Measurements from ENCODE around the gene CD47.

CD47 gene

GRCh38 chr3:108011616-108012015 is 79.2 kb downstream of the CD47 start:
- Histone ChIP-seq H3K9me3 (ENCODE audit: insufficient read depth, low read depth, low read length) (no peaks in the 10 kb centered on the region), H3F3A (ENCODE audit: low read depth) (no peaks in the 10 kb centered on the region), H4K20me1 (ENCODE audit: insufficient read depth, low read length, poor library complexity, severe bottlenecking) (no peaks in the 10 kb centered on the region), H3K9me2 (replicated peaks; ENCODE audit: low read depth, low read length) (no peaks in the 10 kb centered on the region), H3K36me3 (ENCODE audit: insufficient read depth, low read length) (no peaks in the 10 kb centered on the region), H3K4me1 (ENCODE audit: insufficient read depth, low read length, poor library complexity, severe bottlenecking) (peaks cover 10% of the 10 kb centered on the region), H2AFZ (ENCODE audit: low read length) (no peak overlapping the region), H3K4me2 (ENCODE audit: low read depth, low read length, poor library complexity, severe bottlenecking) (no peak overlapping the region), H3K27me3 (ENCODE audit: insufficient read depth, low read length, poor library complexity, severe bottlenecking) (no peaks in the 10 kb centered on the region), H3K4me3 (ENCODE audit: low read length, poor library complexity, severe bottlenecking) (no peak overlapping the region), H3K79me2 (ENCODE audit: insufficient read depth, low read length) (no peaks in the 10 kb centered on the region), H3K9ac (ENCODE audit: low read depth, low read length, poor library complexity, severe bottlenecking) (no peak overlapping the region)
- no peak for TF ChIP-seq CTCF (conservative IDR thresholded peaks at IDR 0.05; ENCODE audit: low read length)
- TF ChIP-seq EZH2phosphoT487 (IDR thresholded peaks at IDR 0.05; ENCODE audit: borderline replicate concordance): no peak

- no peaks in the 10 kb centered on the region for H3K27me3 ChIP-seq (ENCODE audit: insufficient read depth, low read length, poor library complexity, severe bottlenecking)
- H3K4me3 ChIP-seq (ENCODE audit: low read length, poor library complexity, severe bottlenecking): no peak overlapping the region
- no peaks in the 10 kb centered on the region for H3K9me3 ChIP-seq (ENCODE audit: insufficient read depth, low read depth, low read length)
- no peak overlapping the region for H3K4me2 ChIP-seq (ENCODE audit: low read depth, low read length, poor library complexity, severe bottlenecking)
- no peaks in the 10 kb centered on the region for H3K36me3 ChIP-seq (ENCODE audit: insufficient read depth, low read length)
- H2AFZ ChIP-seq (ENCODE audit: low read length): no peak overlapping the region
- H3K79me2 ChIP-seq (ENCODE audit: insufficient read depth, low read length): no peaks in the 10 kb centered on the region
- H3K9me2 ChIP-seq (replicated peaks; ENCODE audit: low read depth, low read length): no peaks in the 10 kb centered on the region
- peaks cover 6% of the 10 kb centered on the region for H3K4me1 ChIP-seq (ENCODE audit: insufficient read depth, low read length, poor library complexity, severe bottlenecking)
- no peaks in the 10 kb centered on the region for H4K20me1 ChIP-seq (ENCODE audit: insufficient read depth, low read length, poor library complexity, severe bottlenecking)
- H3F3A ChIP-seq (ENCODE audit: low read depth): no peaks in the 10 kb centered on the region
- TF ChIP-seq EZH2phosphoT487 (IDR thresholded peaks at IDR 0.05; ENCODE audit: borderline replicate concordance) (no peak), CTCF (conservative IDR thresholded peaks at IDR 0.05; ENCODE audit: low read length) (no peak)
- no peak overlapping the region for H3K9ac ChIP-seq (ENCODE audit: low read depth, low read length, poor library complexity, severe bottlenecking)
These were observed 81.7 kb downstream of the CD47 start for GRCh38 chr3:108008931-108009639.

- no peaks in the 10 kb centered on the region for H3K36me3 ChIP-seq (ENCODE audit: insufficient read depth, low read length)
- no peaks in the 10 kb centered on the region for H3K9me2 ChIP-seq (replicated peaks; ENCODE audit: low read depth, low read length)
- no peak overlapping the region for H3K4me2 ChIP-seq (ENCODE audit: low read depth, low read length, poor library complexity, severe bottlenecking)
- no peak overlapping the region for H3K4me3 ChIP-seq (ENCODE audit: low read length, poor library complexity, severe bottlenecking)
- H2AFZ ChIP-seq (ENCODE audit: low read length): no peak overlapping the region
- no peaks in the 10 kb centered on the region for H3K79me2 ChIP-seq (ENCODE audit: insufficient read depth, low read length)
- H3K27me3 ChIP-seq (ENCODE audit: insufficient read depth, low read length, poor library complexity, severe bottlenecking): no peaks in the 10 kb centered on the region
- H3K4me1 ChIP-seq (ENCODE audit: insufficient read depth, low read length, poor library complexity, severe bottlenecking): peaks cover 6% of the 10 kb centered on the region
- no peaks in the 10 kb centered on the region for H3F3A ChIP-seq (ENCODE audit: low read depth)
- TF ChIP-seq EZH2phosphoT487 (IDR thresholded peaks at IDR 0.05; ENCODE audit: borderline replicate concordance) (no peak), CTCF (conservative IDR thresholded peaks at IDR 0.05; ENCODE audit: low read length) (no peak)
- no peaks in the 10 kb centered on the region for H4K20me1 ChIP-seq (ENCODE audit: insufficient read depth, low read length, poor library complexity, severe bottlenecking)
- H3K9me3 ChIP-seq (ENCODE audit: insufficient read depth, low read depth, low read length): no peaks in the 10 kb centered on the region
- no peak overlapping the region for H3K9ac ChIP-seq (ENCODE audit: low read depth, low read length, poor library complexity, severe bottlenecking)
These were observed 82.7 kb downstream of the CD47 start for GRCh38 chr3:108008106-108008505.

Data from Loucy (cell line).